DND-41 (cell line): ENCODE data around the gene TPM2.

ENCODE experiments used
- ATAC-seq: fragments of 200-7000 bp; cut with Tn5 transposase; 3 replicates; pipeline ENCODE4 v1.9.1; 2021; ENCODE audit warnings: low read depth; ENCODE audit not compliant: insufficient read depth
- DNase-seq: peaks from one replicate; pipeline ENCODE4 v3.0.0-alpha.2; 2020
- H2AFZ ChIP-seq: 2 replicates; pipeline ENCODE4 v1.6.0; 2012; ENCODE audit warnings: low read depth, low read length
- H3K27ac ChIP-seq: 2 replicates; pipeline ENCODE4 v1.5.1; 2012; ENCODE audit warnings: low read length, inconsistent platforms
- H3K27me3 ChIP-seq: fragments of 200-600 bp; sonication (generic); 2 replicates; pipeline ENCODE4 v1.6.0; 2012; ENCODE audit warnings: low read length, mild to moderate bottlenecking, inconsistent platforms; ENCODE audit not compliant: insufficient read depth, poor library complexity
- H3K36me3 ChIP-seq: 2 replicates; pipeline ENCODE4 v1.5.1; 2012; ENCODE audit warnings: low read length, inconsistent platforms; ENCODE audit not compliant: insufficient read depth
- H3K4me1 ChIP-seq: 2 replicates; pipeline ENCODE4 v1.5.1; 2012; ENCODE audit warnings: mild to moderate bottlenecking, low read length; ENCODE audit not compliant: insufficient read depth
- H3K4me2 ChIP-seq: 2 replicates; pipeline ENCODE4 v1.6.0; 2012; ENCODE audit warnings: mild to moderate bottlenecking, moderate library complexity, low read length, inconsistent platforms; ENCODE audit not compliant: insufficient read depth
- H3K4me3 ChIP-seq, 2 experiments: fragments of 200-600 bp in 1 of 2; shearing (Covaris generic) in 1 of 2; 2 replicates each; pipeline ENCODE4 v1.5.1; 2012 to 2016; ENCODE audit warnings: inconsistent platforms in 2 of 2, low read length in 2 of 2, mild to moderate bottlenecking in 2 of 2, low read depth in 1 of 2, moderate library complexity in 1 of 2
- H3K79me2 ChIP-seq: 2 replicates; pipeline ENCODE4 v1.6.0; 2012; ENCODE audit warnings: low read length, inconsistent platforms; ENCODE audit not compliant: insufficient read depth
- H3K9ac ChIP-seq: 2 replicates; pipeline ENCODE4 v1.6.0; 2012; ENCODE audit warnings: low read depth, mild to moderate bottlenecking, inconsistent platforms, low read length, moderate library complexity
- H3K9me3 ChIP-seq: 2 replicates; pipeline ENCODE4 v1.5.1; 2012; ENCODE audit warnings: low read length, moderate library complexity, mild to moderate bottlenecking, inconsistent platforms; ENCODE audit not compliant: insufficient read depth, severe bottlenecking
- H4K20me1 ChIP-seq: 2 replicates; pipeline ENCODE4 v1.6.0; 2012; ENCODE audit warnings: low read length; ENCODE audit not compliant: insufficient read depth
- EZH2 ChIP-seq: IDR thresholded peaks from 3 replicates; pipeline ENCODE4 v1.6.1; 2012; ENCODE audit warnings: borderline replicate concordance, low read depth, mild to moderate bottlenecking, moderate library complexity, low read length, inconsistent platforms; ENCODE audit not compliant: severe bottlenecking
- TF ChIP-seq, protein P1 (sequence below): IDR thresholded peaks from 2 replicates; pipeline ENCODE4 v1.5.1; 2012; ENCODE audit warnings: borderline replicate concordance, low read length, moderate library complexity, mild to moderate bottlenecking; ENCODE audit not compliant: poor library complexity, severe bottlenecking; ENCODE audit errors: extremely low read depth

Gene TPM2

DNA sequence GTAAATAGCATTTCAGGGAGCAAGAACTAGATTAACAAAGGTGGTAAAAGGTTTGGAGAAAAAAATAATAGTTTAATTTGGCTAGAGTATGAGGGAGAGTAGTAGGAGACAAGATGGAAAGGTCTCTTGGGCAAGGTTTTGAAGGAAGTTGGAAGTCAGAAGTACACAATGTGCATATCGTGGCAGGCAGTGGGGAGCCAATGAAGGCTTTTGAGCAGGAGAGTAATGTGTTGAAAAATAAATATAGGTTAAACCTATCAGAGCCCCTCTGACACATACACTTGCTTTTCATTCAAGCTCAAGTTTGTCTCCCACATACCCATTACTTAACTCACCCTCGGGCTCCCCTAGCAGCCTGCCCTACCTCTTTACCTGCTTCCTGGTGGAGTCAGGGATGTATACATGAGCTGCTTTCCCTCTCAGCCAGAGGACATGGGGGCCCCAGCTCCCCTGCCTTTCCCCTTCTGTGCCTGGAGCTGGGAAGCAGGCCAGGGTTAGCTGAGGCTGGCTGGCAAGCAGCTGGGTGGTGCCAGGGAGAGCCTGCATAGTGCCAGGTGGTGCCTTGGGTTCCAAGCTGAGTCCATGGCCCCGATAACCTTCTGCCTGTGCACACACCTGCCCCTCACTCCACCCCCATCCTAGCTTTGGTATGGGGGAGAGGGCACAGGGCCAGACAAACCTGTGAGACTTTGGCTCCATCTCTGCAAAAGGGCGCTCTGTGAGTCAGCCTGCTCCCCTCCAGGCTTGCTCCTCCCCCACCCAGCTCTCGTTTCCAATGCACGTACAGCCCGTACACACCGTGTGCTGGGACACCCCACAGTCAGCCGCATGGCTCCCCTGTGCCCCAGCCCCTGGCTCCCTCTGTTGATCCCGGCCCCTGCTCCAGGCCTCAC is 16.3 kb downstream of the TPM2 start, which contains the start of gene CA9:
CA9 (plus strand) TSS at position 797 of the 893 bp plus-strand sequence; CDS start at position 829, 32 bp downstream.
- Histone ChIP-seq H3K4me1 (no peaks in the 10 kb centered on the region), H3K4me3 (no peak within 1 kb of the TSS), H3K36me3 (no peaks in the 10 kb centered on the region), H3K27ac (no peak within 1 kb of the TSS), H2AFZ (no peak within 1 kb of the TSS), H3K9me3 (no peaks in the 10 kb centered on the region), H3K9ac (no peak within 1 kb of the TSS), H3K79me2 (no peaks in the 10 kb centered on the region), H3K4me2 (no peak within 1 kb of the TSS), H4K20me1 (no peaks in the 10 kb centered on the region), H3K27me3 (no peaks in the 10 kb centered on the region)
- TF ChIP-seq EZH2 = no peak
- TF ChIP-seq, protein P1, sequence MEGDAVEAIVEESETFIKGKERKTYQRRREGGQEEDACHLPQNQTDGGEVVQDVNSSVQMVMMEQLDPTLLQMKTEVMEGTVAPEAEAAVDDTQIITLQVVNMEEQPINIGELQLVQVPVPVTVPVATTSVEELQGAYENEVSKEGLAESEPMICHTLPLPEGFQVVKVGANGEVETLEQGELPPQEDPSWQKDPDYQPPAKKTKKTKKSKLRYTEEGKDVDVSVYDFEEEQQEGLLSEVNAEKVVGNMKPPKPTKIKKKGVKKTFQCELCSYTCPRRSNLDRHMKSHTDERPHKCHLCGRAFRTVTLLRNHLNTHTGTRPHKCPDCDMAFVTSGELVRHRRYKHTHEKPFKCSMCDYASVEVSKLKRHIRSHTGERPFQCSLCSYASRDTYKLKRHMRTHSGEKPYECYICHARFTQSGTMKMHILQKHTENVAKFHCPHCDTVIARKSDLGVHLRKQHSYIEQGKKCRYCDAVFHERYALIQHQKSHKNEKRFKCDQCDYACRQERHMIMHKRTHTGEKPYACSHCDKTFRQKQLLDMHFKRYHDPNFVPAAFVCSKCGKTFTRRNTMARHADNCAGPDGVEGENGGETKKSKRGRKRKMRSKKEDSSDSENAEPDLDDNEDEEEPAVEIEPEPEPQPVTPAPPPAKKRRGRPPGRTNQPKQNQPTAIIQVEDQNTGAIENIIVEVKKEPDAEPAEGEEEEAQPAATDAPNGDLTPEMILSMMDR = no peak
- ATAC-seq = no peak
- DNase-seq = no peak

DNA sequence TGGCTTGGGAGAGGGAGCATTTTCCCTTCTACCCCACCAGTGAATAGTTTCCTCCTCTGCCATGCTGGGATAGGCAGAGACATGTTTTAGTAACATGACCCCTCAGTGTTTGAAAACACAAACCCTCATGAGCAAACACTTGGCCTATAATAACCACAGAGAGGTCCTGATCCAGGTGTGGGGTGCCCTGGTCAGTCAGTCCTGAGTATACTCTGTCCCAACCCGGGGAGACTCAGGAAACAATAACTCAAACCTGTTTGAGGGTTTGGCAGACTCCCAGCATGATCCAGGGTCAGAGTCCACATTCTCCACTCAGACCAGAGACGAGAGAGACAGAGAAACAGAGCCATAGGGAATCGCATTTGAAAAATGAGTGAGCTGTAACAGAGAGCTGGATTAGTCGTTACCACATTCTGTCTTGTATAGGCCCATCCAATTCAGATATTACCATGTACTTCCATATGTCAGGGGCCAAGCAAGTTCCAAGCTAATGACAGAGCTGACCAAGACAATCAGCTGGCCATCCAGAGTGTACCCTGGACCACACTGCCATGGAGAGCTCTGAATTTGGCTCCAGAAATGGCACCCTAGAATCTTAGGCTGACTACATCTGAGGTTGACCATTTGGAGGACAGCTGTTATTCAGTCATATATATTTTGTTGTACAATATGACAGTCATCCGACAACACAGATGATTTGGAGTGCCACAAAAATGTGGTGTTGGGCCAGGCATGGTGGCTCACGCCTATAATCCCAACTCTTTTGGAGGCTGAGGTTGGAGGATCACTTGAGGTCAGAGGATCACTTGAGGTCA is 20.2 kb downstream of the TPM2 start:
- Histone ChIP-seq H3K36me3 (no peaks in the 10 kb centered on the region), H3K27ac (no peak overlapping the region), H3K79me2 (0 out of 2 replicates have a peak, but pooled peaks cover 3% of the 10 kb centered on the region), H3K27me3 (no peaks in the 10 kb centered on the region), H3K4me2 (no peak overlapping the region), H3K4me1 (peaks cover 27% of the 10 kb centered on the region), H2AFZ (no peak overlapping the region), H3K9ac (no peak overlapping the region), H3K4me3 (no peak overlapping the region), H4K20me1 (no peaks in the 10 kb centered on the region), H3K9me3 (no peaks in the 10 kb centered on the region)
- TF ChIP-seq EZH2 = no peak
- TF ChIP-seq, protein P1 = no peak
- DNase-seq = no peak
- no peak for ATAC-seq

GRCh38 chr9:35667939-35668338 is 21.8 kb downstream of the TPM2 start:
- peaks cover 17% of the 10 kb centered on the region for H3K79me2 ChIP-seq
- TF ChIP-seq, protein P1 = no peak
- no peak for TF ChIP-seq EZH2
- H3K27ac ChIP-seq = no peak overlapping the region
- no peaks in the 10 kb centered on the region for H3K27me3 ChIP-seq
- ATAC-seq (no peak), DNase-seq (no peak)
- no peak overlapping the region for H2AFZ ChIP-seq
- no peaks in the 10 kb centered on the region for H3K9me3 ChIP-seq
- no peak overlapping the region for H3K9ac ChIP-seq
- peaks cover 43% of the 10 kb centered on the region for H3K4me1 ChIP-seq
- H3K36me3 ChIP-seq = peaks cover 6% of the 10 kb centered on the region
- H3K4me2 ChIP-seq = no peak overlapping the region
- no peaks in the 10 kb centered on the region for H4K20me1 ChIP-seq
- H3K4me3 ChIP-seq = no peak overlapping the region
